OCI-LY3 (cell line): ENCODE data around the gene CCDC127.

Experiments
- H2AFZ ChIP-seq: fragments of 200-600, 300-600 bp; shearing (Covaris generic); 2 replicates; pipeline ENCODE4 v1.6.0; 2014; ENCODE audit warnings: antibody characterized with exemption, low read depth, low read length
- H3K27ac ChIP-seq: fragments of 200-600, 300-600 bp; sonication (generic); 2 replicates; pipeline ENCODE4 v1.5.1; 2014; ENCODE audit warnings: mild to moderate bottlenecking, low read length, moderate library complexity, mixed read lengths
- H3K27me3 ChIP-seq: fragments of 200-600, 300-600 bp; sonication (generic); 2 replicates; pipeline ENCODE4 v1.6.1; 2014; ENCODE audit warnings: low read depth, low read length, mixed read lengths
- H3K36me3 ChIP-seq: fragments of 200-600, 300-600 bp; sonication (generic); replicated peaks from 2 replicates; pipeline ENCODE3; 2014; ENCODE audit warnings: low read depth, low read length, mixed read lengths
- H3K4me1 ChIP-seq: fragments of 300-600, 200-600 bp; sonication (generic); 2 replicates; pipeline ENCODE4 v1.6.1; 2014; ENCODE audit warnings: low read length, mixed read lengths
- H3K4me2 ChIP-seq: fragments of 200-600, 300-600 bp; sonication (generic); 2 replicates; pipeline ENCODE4 v1.6.1; 2014; ENCODE audit warnings: low read length, mixed read lengths
- H3K4me3 ChIP-seq: fragments of 300-600, 200-600 bp; sonication (generic); 2 replicates; pipeline ENCODE4 v1.5.1; 2014; ENCODE audit warnings: antibody characterized with exemption, mild to moderate bottlenecking, low read length, moderate library complexity
- H3K79me2 ChIP-seq: fragments of 300-600, 200-600 bp; shearing (Covaris generic); 2 replicates; pipeline ENCODE4 v1.6.1; 2014; ENCODE audit warnings: mild to moderate bottlenecking, low read length, mixed read lengths
- H3K9ac ChIP-seq: fragments of 300-600, 200-600 bp; shearing (Covaris generic); 2 replicates; pipeline ENCODE4 v1.6.0; 2014; ENCODE audit warnings: mild to moderate bottlenecking, low read length, moderate library complexity
- H3K9me3 ChIP-seq: fragments of 200-600, 300-600 bp; shearing (Covaris generic); 2 replicates; pipeline ENCODE4 v1.6.1; 2014; ENCODE audit warnings: low read length, mixed read lengths; ENCODE audit not compliant: insufficient read depth
- H4K20me1 ChIP-seq: fragments of 200-600, 300-600 bp; sonication (generic); 2 replicates; pipeline ENCODE4 v1.6.1; 2016; ENCODE audit warnings: low read length, mixed read lengths; ENCODE audit not compliant: insufficient read depth
- EZH2phosphoT487 ChIP-seq: fragments of 200-600 bp; shearing (Covaris generic); IDR thresholded peaks from 2 replicates; pipeline ENCODE4 v1.6.1; 2018; ENCODE audit warnings: antibody characterized with exemption, mixed run types, low read depth
- TF ChIP-seq, protein P1 (sequence below): fragments of 200-600, 300-600 bp; sonication (generic); IDR thresholded peaks from 2 replicates; pipeline ENCODE4 v1.5.1; 2014; ENCODE audit warnings: antibody characterized with exemption, low read length, low read depth

CCDC127 gene

DNA sequence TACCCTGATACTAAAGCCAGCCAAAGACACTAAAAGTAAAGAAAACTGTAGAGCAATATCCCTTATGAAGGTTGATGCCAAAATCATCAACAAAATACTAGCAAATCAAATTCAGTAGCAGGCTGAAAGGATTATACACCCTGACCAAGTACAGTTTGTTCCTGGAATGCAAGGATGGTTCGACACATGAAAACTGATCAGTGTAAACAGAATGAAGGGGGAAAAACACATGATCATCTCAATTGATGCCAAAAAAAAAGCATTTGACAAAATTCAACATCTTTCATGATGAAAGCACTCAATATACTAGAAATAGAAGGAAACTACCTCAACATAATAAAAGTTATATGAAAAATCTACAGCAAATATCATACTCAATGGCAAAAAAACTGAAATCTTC, 70.2 kb downstream of the CCDC127 start:
- H3K27ac ChIP-seq, result no peak overlapping the region
- H3K9ac ChIP-seq, result no peak overlapping the region
- no peak for TF ChIP-seq EZH2phosphoT487
- TF ChIP-seq, protein P1, sequence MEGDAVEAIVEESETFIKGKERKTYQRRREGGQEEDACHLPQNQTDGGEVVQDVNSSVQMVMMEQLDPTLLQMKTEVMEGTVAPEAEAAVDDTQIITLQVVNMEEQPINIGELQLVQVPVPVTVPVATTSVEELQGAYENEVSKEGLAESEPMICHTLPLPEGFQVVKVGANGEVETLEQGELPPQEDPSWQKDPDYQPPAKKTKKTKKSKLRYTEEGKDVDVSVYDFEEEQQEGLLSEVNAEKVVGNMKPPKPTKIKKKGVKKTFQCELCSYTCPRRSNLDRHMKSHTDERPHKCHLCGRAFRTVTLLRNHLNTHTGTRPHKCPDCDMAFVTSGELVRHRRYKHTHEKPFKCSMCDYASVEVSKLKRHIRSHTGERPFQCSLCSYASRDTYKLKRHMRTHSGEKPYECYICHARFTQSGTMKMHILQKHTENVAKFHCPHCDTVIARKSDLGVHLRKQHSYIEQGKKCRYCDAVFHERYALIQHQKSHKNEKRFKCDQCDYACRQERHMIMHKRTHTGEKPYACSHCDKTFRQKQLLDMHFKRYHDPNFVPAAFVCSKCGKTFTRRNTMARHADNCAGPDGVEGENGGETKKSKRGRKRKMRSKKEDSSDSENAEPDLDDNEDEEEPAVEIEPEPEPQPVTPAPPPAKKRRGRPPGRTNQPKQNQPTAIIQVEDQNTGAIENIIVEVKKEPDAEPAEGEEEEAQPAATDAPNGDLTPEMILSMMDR, result no peak
- no peak overlapping the region for H2AFZ ChIP-seq
- no peaks in the 10 kb centered on the region for H4K20me1 ChIP-seq
- no peak overlapping the region for H3K4me3 ChIP-seq
- H3K9me3 ChIP-seq, result no peaks in the 10 kb centered on the region
- H3K36me3 ChIP-seq, result no peaks in the 10 kb centered on the region
- H3K4me2 ChIP-seq, result no peak overlapping the region
- H3K27me3 ChIP-seq, result no peaks in the 10 kb centered on the region
- no peaks in the 10 kb centered on the region for H3K79me2 ChIP-seq
- no peaks in the 10 kb centered on the region for H3K4me1 ChIP-seq
